Ramos (cell line): ENCODE data around the gene PAXIP1.

Source experiments
- in situ Hi-C: fragments of 300-500 bp; cut with MboI; formaldehyde crosslinking; loops from one replicate; pipeline ENCODE4 v1.14.3; 2022; ENCODE audit warnings: low sequenced_read_pairs; ENCODE audit not compliant: unreplicated experiment

The PAXIP1 gene

DNA sequence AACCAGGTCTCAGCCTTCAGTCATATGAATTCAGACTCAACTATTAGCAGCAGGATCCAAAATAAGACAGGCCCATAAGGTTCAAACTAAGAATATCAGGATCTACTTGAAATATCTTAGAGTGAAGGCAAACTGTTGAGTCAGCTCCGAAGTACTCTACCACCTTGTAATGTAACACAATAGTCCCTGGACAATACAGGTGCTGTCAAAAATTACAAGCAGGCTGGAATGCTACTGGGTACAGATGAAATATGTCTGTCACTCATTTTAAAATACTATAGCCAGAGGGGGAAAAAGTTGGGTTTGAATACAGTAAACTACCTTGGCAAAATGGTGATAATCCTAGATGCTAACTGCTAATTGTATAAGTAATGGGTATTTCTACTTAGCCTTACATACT lies 6.8 kb downstream of the PAXIP1 start:
- in situ Hi-C loops: no loop called here

DNA sequence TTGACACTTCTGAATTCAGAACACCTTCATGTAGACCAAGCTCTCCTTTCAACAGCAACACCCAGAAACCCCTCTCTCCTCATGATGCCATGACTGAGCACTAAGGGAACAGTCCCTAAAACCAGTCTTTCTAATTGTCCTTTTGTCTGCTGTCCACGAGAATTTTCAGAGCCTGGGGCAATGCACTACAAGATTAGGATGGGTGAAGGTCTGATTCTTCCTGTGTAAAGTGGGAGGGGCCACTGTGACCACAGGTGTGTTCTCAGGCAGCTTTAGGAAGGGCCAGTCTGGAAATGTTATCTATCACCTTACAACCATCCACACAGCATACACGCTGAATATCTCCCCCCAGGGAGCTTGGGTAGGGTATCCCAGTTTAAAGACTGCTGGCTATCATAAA lies 7.9 kb downstream of the PAXIP1 start:
- in situ Hi-C loops: no loop called here

- in situ Hi-C loops: no loop called here
Observed at GRCh38 chr7:154990964-154991540, 11.9 kb downstream of the PAXIP1 start.

DNA sequence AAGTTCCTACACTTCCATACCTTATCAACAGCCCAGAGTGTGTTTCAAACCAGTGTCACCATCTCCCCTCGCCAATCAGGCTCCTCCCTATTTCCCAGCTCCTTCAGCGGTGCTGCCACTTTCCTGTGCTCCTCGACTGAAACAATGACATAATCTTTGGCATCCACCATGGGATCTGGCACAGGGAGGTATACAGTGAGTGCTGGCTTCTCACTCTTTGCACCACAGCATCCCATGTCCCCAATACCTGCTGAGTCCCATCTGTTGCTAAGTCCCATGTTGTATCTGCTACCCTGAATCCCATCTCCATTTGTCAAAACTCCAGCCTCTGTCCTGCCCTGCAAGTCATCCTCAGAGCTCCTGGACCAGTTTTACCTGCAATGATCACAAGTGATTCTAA lies 15.4 kb downstream of the PAXIP1 start:
- in situ Hi-C loops: no loop called here

GRCh38 chr7:154986200-154986945 lies 16.6 kb downstream of the PAXIP1 start:
- in situ Hi-C loops: no loop called here

- in situ Hi-C loops: no loop called here
Observed at GRCh38 chr7:154985230-154985629, 17.7 kb downstream of the PAXIP1 start.

DNA sequence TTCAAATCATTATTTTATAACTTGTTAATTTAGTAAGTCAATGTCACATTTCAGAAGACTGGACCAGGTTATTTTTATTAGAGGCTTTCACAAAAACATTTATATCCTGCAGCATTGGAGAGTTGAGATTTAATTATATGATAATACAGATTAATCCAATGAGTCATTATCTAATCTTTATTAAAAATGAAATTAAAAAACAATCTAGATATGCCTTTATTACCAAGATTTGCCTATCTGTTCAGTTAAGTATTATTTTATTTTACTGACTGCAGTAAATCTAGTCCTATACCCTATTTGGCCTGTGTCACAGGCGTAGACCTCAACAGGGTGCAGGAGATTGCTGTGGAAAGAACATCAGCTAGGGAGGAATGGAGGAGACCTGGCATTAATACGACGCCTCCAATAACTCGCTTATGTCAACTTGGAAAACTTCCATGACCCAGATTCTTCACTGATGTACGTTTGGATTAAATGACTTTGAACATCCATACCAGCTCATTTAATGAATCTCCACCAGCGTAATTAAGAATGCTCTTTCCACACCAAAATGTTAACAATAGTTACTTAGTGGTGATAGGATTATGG lies 18.2 kb downstream of the PAXIP1 start:
- in situ Hi-C loops: no loop called here

GRCh38 chr7:154978017-154978416 lies 24.9 kb downstream of the PAXIP1 start:
- in situ Hi-C loops: no loop called here

GRCh38 chr7:154977250-154977649 lies 25.7 kb downstream of the PAXIP1 start:
- in situ Hi-C loops: no loop called here

- in situ Hi-C loops: no loop called here
Observed at GRCh38 chr7:154976844-154977243, 26.1 kb downstream of the PAXIP1 start.

GRCh38 chr7:154975984-154976383 lies 26.9 kb downstream of the PAXIP1 start:
- in situ Hi-C loops: no loop called here

GRCh38 chr7:154973381-154973780 lies 29.5 kb downstream of the PAXIP1 start:
- in situ Hi-C loops: no loop called here

GRCh38 chr7:154968336-154969001 lies 34.5 kb downstream of the PAXIP1 start:
- in situ Hi-C loops: no loop called here

GRCh38 chr7:154967401-154967955 lies 35.4 kb downstream of the PAXIP1 start:
- in situ Hi-C loops: no loop called here

DNA sequence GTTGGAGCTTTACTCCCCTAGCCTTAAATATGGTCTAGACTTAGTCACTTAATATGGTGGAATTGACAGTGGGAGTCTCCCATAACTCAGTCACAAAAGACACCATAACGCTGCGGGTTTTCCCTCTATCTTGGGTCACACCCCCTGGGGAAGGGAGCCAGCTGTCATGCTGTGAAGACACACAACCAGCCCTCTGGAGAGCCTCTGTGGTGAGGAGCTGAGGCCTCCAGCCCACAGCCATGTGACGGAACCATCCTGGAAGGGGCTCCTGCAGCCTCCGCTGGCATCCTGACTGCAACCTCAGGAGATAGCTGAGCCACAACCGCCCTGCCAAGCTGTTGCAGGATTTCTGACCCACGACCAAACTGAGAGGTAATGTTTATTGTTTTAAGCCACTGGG lies 37.9 kb downstream of the PAXIP1 start:
- in situ Hi-C loops: no loop called here

DNA sequence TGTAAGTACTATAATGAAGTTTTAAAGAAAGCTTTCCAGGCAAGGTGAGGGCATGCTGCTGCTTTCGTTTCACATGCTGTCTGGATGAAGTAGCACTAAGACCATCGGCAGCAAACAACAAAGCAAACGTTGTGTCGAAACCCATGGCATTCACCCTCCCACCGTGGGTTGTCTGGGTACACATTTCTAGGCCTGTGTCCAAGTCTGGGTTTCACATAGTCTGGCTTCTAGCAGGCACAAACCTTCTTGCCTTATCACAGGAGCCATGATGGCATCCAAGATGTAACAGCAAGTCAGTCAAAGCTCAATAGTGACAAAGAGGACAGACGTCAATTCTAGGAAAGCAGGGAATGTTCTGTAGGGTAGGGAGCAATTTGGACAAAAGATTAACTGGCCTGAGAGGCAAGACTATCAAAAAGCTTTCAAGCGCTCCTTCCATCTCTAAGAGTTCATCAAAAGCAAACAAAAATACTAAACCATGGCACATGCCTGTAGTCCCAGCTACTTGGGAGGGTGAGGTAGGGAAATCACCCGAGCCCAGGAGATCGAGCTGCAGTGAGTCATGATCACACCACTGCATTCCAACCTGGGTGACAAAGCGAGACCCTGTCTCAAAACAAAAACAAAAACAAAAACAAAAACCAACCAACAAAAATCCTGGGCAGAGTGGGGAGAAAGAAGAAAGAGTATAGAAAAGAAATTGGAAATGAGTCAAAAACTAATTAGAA lies 42.7 kb downstream of the PAXIP1 start:
- in situ Hi-C loops: no loop called here

DNA sequence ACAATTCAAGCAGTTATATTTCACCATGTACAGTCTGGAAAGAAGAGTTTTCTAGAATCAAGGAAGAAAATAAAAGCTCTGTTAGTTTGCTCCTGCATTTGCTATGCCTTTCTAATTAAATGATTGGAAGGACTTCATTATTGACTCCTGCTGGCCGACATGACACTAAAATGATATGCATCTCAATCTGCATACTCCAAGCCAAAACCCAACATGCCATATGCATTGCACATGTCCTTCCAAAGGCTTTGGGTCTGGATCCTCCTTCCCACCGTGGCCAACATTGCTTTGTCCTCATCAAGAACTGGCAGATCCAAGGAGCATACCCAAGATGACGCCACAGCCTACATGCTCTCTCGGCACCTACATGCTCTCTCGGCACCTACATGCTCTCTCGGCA lies 46.5 kb downstream of the PAXIP1 start:
- in situ Hi-C loops: no loop called here

GRCh38 chr7:154953006-154953684 lies 49.8 kb downstream of the PAXIP1 start:
- in situ Hi-C loops: no loop called here

DNA sequence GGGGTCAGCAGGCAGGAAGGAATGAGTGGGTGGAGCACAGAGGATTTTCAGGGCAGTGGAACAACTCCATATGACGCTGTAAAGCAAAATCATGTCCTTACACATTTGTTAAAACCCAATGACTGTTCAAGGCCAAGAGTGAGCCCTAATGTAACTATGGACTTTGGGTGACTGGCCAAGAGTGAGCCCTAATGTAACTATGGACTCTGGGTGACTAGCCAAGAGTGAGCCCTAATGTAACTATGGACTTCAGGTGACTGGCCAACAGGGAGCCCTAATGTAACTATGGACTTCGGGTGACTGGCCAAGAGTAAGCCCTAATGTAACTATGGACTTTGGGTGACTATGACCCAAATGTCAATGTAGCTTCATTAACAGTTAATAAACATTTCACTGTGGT lies 52.0 kb downstream of the PAXIP1 start:
- in situ Hi-C loops: no loop called here

- in situ Hi-C loops: no loop called here
Observed at GRCh38 chr7:154947604-154948003, 55.3 kb downstream of the PAXIP1 start.
